Esophagus squamous epithelium (tissue), 5 donors: Measurements from ENCODE around the gene BZW1. TPM values are rescaled to one million over a fixed set of nuclear protein-coding genes. Genes with fewer than 3 reads are reported as not detected.

Experiments
- DNase-seq: peaks from one replicate; lab custom pipeline; 2025; lab: John Stamatoyannopoulos, UW
- H3K27ac ChIP-seq, 4 donors: fragments of 200-600 bp; sonication (generic); one replicate each; pipeline ENCODE4 v1.5.1; 2016 to 2019; ENCODE audit warnings: mild to moderate bottlenecking in 1 of 4
- H3K27me3 ChIP-seq, 4 donors: fragments of 200-600 bp; sonication (generic); 1 replicate in 3 of 4; 2 replicates in 1 of 4; pipeline versions ENCODE4 v1.5.1 to v1.6.0; 2017 to 2021; ENCODE audit warnings: antibody characterized with exemption in 1 of 4
- H3K36me3 ChIP-seq, 3 donors: fragments of 200-600 bp; sonication (generic); one replicate each; pipeline ENCODE4 v1.5.1; 2016 to 2019
- H3K4me1 ChIP-seq, 3 donors: fragments of 200-600 bp; sonication (generic); one replicate each; pipeline ENCODE4 v1.5.1; 2017 to 2019
- H3K4me3 ChIP-seq, 4 donors: fragments of 200-600 bp; sonication (generic); 1 replicate in 3 of 4; 2 replicates in 1 of 4; pipeline ENCODE4 v1.5.1; 2016 to 2019; ENCODE audit warnings: mild to moderate bottlenecking in 2 of 4, moderate library complexity in 1 of 4
- H3K9me3 ChIP-seq, 3 donors: fragments of 200-600 bp; sonication (generic); one replicate each; pipeline ENCODE4 v1.5.1; 2016 to 2019
- CTCF ChIP-seq, 6 experiments: fragments of 450-650 bp in 4 of 6; fragments of 200-600 bp in 2 of 6; sonication (generic) in 2 of 6; IDR thresholded peaks; one replicate each; pipeline ENCODE4 v1.5.1; 2016 to 2019; ENCODE audit warnings: antibody characterized with exemption in 6 of 6, mild to moderate bottlenecking in 4 of 6, moderate library complexity in 4 of 6
- POLR2A ChIP-seq, 4 donors: fragments of 450-650 bp; IDR thresholded peaks; one replicate each; pipeline ENCODE4 v1.6.1; 2017; ENCODE audit warnings: antibody characterized with exemption in 4 of 4, mild to moderate bottlenecking in 4 of 4, moderate library complexity in 3 of 4
- WGBS, 2 donors: methylation state at CpG; one replicate each; pipeline ENCODE4 v1.1.5; 2018; 5-methylcytosine and 5-hydroxymethylcytosine counted together
- intact Hi-C: fragments of 100-400 bp; cut with DNase I; formaldehyde crosslinking; loops from one replicate; pipeline ENCODE4 v1.15.0; 2022
- total RNA-seq, 4 donors: library from RNA; depleted of rRNA; stranded (reverse); fragments of >200 nt; gene quantifications; one replicate each; pipeline ENCODE4 v1.1.0, GENCODE V29; 2016
- donor health status: DM: yes; HTN: yes; CAD: no.

The BZW1 gene
- total RNA-seq, 4 donors from 2014 or later: 129 to 303 (median 251) TPM

GRCh38 chr2:200845194-200845593, 33.5 kb downstream of the BZW1 start:
- H3K4me3 ChIP-seq: no peak overlapping the region
- H3K4me1 ChIP-seq: peaks cover 0 to 4% (median 3%) of the 10 kb centered on the region in 3 donors
- peaks cover 0 to 2% (median 0%) of the 10 kb centered on the region in 3 donors for H3K36me3 ChIP-seq
- no peak for TF ChIP-seq CTCF (IDR thresholded peaks at IDR 0.05)
- TF ChIP-seq POLR2A (IDR thresholded peaks at IDR 0.05): no peak
- H3K27me3 ChIP-seq: no peaks in the 10 kb centered on the region
- no peak for DNase-seq
- intact Hi-C loops: no loop called here
- 100% methylated on average over 2 of the region's 5 CpGs; no CpG with 5 or more reads in 1 of the 2 donors for WGBS, 2 donors
- H3K9me3 ChIP-seq: no peaks in the 10 kb centered on the region
- no peak overlapping the region for H3K27ac ChIP-seq

- H3K36me3 ChIP-seq: peaks cover 0 to 8% (median 5%) of the 10 kb centered on the region in 3 donors
- TF ChIP-seq CTCF (IDR thresholded peaks at IDR 0.05) (no peak), POLR2A (IDR thresholded peaks at IDR 0.05) (no peak)
- WGBS, 2 donors: 56 to 59% methylated on average over 10 of the region's 10 CpGs
Observed at GRCh38 chr2:200845669-200846325, 34.1 kb downstream of the BZW1 start.

GRCh38 chr2:200847269-200847668, 35.6 kb downstream of the BZW1 start:
- Histone ChIP-seq H3K36me3 (peaks cover 11 to 23% (median 16%) of the 10 kb centered on the region in 3 donors), H3K27ac (no peak overlapping the region), H3K27me3 (no peaks in the 10 kb centered on the region), H3K9me3 (no peaks in the 10 kb centered on the region), H3K4me1 (peaks cover 0 to 4% (median 3%) of the 10 kb centered on the region in 3 donors), H3K4me3 (no peak overlapping the region)
- TF ChIP-seq CTCF (IDR thresholded peaks at IDR 0.05): no peak
- TF ChIP-seq POLR2A (IDR thresholded peaks at IDR 0.05): no peak
- intact Hi-C loops: no loop called here
- DNase-seq: no peak

More at GRCh38 chr2:200845669-200846325, 34.1 kb downstream of the BZW1 start:
- Histone ChIP-seq H3K9me3 (no peaks in the 10 kb centered on the region), H3K27me3 (no peaks in the 10 kb centered on the region), H3K4me3 (no peak overlapping the region), H3K27ac (no peak overlapping the region), H3K4me1 (peaks cover 0 to 4% (median 3%) of the 10 kb centered on the region in 3 donors)
- intact Hi-C loops: no loop called here
- DNase-seq: no peak

GRCh38 chr2:200847939-200848338, 36.2 kb downstream of the BZW1 start:
- intact Hi-C loops: no loop called here
- 71 to 81% methylated on average over 4 of the region's 4 CpGs for WGBS, 2 donors
- Histone ChIP-seq H3K36me3 (peaks cover 18 to 30% (median 23%) of the 10 kb centered on the region in 3 donors), H3K4me3 (no peak overlapping the region), H3K27ac (no peak overlapping the region), H3K4me1 (peaks cover 0 to 4% (median 3%) of the 10 kb centered on the region in 3 donors), H3K27me3 (no peaks in the 10 kb centered on the region), H3K9me3 (no peaks in the 10 kb centered on the region)
- DNase-seq: no peak
- TF ChIP-seq POLR2A (IDR thresholded peaks at IDR 0.05) (no peak), CTCF (IDR thresholded peaks at IDR 0.05) (no peak)

- no peak for DNase-seq
- peaks cover 0 to 11% (median 3%) of the 10 kb centered on the region in 3 donors for H3K4me1 ChIP-seq
- no peaks in the 10 kb centered on the region for H3K9me3 ChIP-seq
- H3K27me3 ChIP-seq: no peaks in the 10 kb centered on the region
- H3K36me3 ChIP-seq: peaks cover 45 to 57% (median 46%) of the 10 kb centered on the region in 3 donors
- TF ChIP-seq POLR2A (IDR thresholded peaks at IDR 0.05) (no peak), CTCF (IDR thresholded peaks at IDR 0.05) (no peak)
- intact Hi-C loops: no loop called here
- no peak overlapping the region for H3K4me3 ChIP-seq
- no peak overlapping the region for H3K27ac ChIP-seq
- WGBS, 2 donors: 89 to 91% methylated on average over 13 to 14 of the region's 14 CpGs
Observed at GRCh38 chr2:200850512-200851256, 39.0 kb downstream of the BZW1 start.
